GM23248 (cell line): ENCODE results near the gene CARD14. TPM values are rescaled to one million over a fixed set of nuclear protein-coding genes. Genes with fewer than 3 reads are reported as not detected.

Experiments
- DNase-seq: peaks from one replicate; pipeline ENCODE4 v3.0.0-alpha.2; 2015
- H2AFZ ChIP-seq: fragments of 200-600 bp; sonication (generic); 2 replicates; pipeline ENCODE4 v1.6.1; 2016; ENCODE audit warnings: antibody characterized with exemption
- H3F3A ChIP-seq: fragments of 200-600 bp; sonication (generic); 2 replicates; pipeline ENCODE4 v1.6.1; 2016; ENCODE audit warnings: mild to moderate bottlenecking, antibody characterized with exemption, mixed run types; ENCODE audit not compliant: insufficient read depth
- H3K27ac ChIP-seq: fragments of 200-600 bp; sonication (generic); 2 replicates; pipeline ENCODE4 v1.5.1; 2016; ENCODE audit warnings: mild to moderate bottlenecking
- H3K27me3 ChIP-seq: fragments of 200-600 bp; sonication (generic); replicated peaks from 2 replicates; pipeline ENCODE4 v1.6.1; 2016; ENCODE audit warnings: mild to moderate bottlenecking; ENCODE audit not compliant: insufficient read depth
- H3K36me3 ChIP-seq: fragments of 200-600 bp; sonication (generic); 2 replicates; pipeline ENCODE4 v1.6.1; 2016; ENCODE audit warnings: low read depth, mild to moderate bottlenecking
- H3K4me1 ChIP-seq: fragments of 200-600 bp; sonication (generic); 2 replicates; pipeline ENCODE4 v1.6.1; 2016; ENCODE audit warnings: mild to moderate bottlenecking; ENCODE audit not compliant: insufficient read depth
- H3K4me2 ChIP-seq: fragments of 200-600 bp; sonication (generic); one replicate; pipeline ENCODE4 v1.6.1; 2016; ENCODE audit warnings: mild to moderate bottlenecking; ENCODE audit not compliant: unreplicated experiment
- H3K4me3 ChIP-seq: fragments of 200-600 bp; sonication (generic); 2 replicates; pipeline ENCODE4 v1.5.1; 2016; ENCODE audit warnings: mild to moderate bottlenecking
- H3K79me2 ChIP-seq: fragments of 200-600 bp; sonication (generic); 2 replicates; pipeline ENCODE4 v1.6.1; 2016; ENCODE audit warnings: mild to moderate bottlenecking; ENCODE audit not compliant: insufficient read depth
- H3K9ac ChIP-seq: fragments of 200-600 bp; sonication (generic); 2 replicates; pipeline ENCODE4 v1.6.1; 2016; ENCODE audit warnings: mild to moderate bottlenecking
- H3K9me2 ChIP-seq: fragments of 200-600 bp; sonication (generic); 2 replicates; pipeline ENCODE4 v1.6.1; 2016; ENCODE audit warnings: mixed run types, mild to moderate bottlenecking, moderate library complexity; ENCODE audit not compliant: insufficient read depth
- H3K9me3 ChIP-seq: fragments of 200-600 bp; sonication (generic); one replicate; pipeline ENCODE4 v1.6.1; 2017; ENCODE audit warnings: low read depth
- H4K20me1 ChIP-seq: fragments of 200-600 bp; sonication (generic); 2 replicates; pipeline ENCODE4 v1.6.0; 2016; ENCODE audit not compliant: insufficient read depth
- EZH2 ChIP-seq: fragments of 200-600 bp; sonication (generic); IDR thresholded peaks from 2 replicates; pipeline ENCODE4 v1.6.1; 2018; ENCODE audit warnings: antibody characterized with exemption, mild to moderate bottlenecking; ENCODE audit not compliant: insufficient read depth, poor library complexity, severe bottlenecking
- EZH2phosphoT487 ChIP-seq: fragments of 200-600 bp; sonication (generic); IDR thresholded peaks from 2 replicates; pipeline ENCODE4 v1.6.1; 2018; ENCODE audit warnings: antibody characterized with exemption, moderate library complexity, mild to moderate bottlenecking, low read depth; ENCODE audit not compliant: insufficient read depth
- WGBS, 2 experiments: methylation state at CpG; one replicate each; pipeline ENCODE4 v1.1.6; 2015 to 2017; ENCODE audit warnings: low lambda C conversion rate in 2 of 2, low coverage in 1 of 2; ENCODE audit errors: missing lambda C conversion rate in 2 of 2; 5-methylcytosine and 5-hydroxymethylcytosine counted together
- in situ Hi-C: fragments of 300-500 bp; cut with MboI; formaldehyde crosslinking; loops from 2 replicates; pipeline ENCODE4 v1.15.0; 2020
- polyA plus RNA-seq: library from polyadenylated mRNA; unstranded; fragments of >200 nt; fragmentation: Nextera tagmentation; extraction: Ambion mirVana; gene quantifications from 2 replicates; pipeline ENCODE4 v1.2.1, GENCODE V29; 2016
- total RNA-seq: library from RNA; depleted of rRNA; stranded (reverse); fragments of >200 nt; shearing (Covaris generic); gene quantifications from 2 replicates; pipeline ENCODE4 v1.2.3, GENCODE V29; 2014

CARD14 gene
- total and polyA plus RNA-seq, 2 experiments from 2014 or later = 0.06 TPM; not detected in 1

DNA sequence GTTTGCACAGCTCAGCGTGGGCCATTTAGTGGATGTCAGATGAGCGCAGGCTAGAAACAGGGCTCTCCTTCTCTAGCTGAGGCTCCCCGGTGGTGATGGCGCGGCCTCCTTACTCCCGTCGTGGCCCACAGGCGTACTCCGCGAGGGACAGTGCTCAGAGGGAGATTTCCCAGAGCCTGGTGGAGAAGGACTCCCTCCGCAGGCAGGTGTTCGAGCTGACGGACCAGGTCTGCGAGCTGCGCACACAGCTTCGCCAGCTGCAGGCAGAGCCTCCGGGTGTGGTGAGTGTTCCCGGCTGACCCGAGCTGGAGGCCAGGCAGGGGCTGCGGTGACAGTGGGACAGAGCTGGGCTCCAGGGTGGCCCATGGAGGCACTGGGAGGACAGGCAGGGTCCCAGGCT is 21.4 kb downstream of the CARD14 start:
- Histone ChIP-seq H3K27ac (no peak overlapping the region), H3K27me3 (no peaks in the 10 kb centered on the region; the same call in 1 of the 2 replicates), H3K9ac (no peak overlapping the region), H3F3A (peaks cover 3% of the 10 kb centered on the region; the same call in 1 of the 2 replicates), H3K4me1 (peaks cover 13% of the 10 kb centered on the region), H3K9me3 (no peaks in the 10 kb centered on the region), H3K9me2 (no peaks in the 10 kb centered on the region), H3K79me2 (no peaks in the 10 kb centered on the region), H3K4me3 (no peak overlapping the region), H3K4me2 (no peak overlapping the region), H3K36me3 (no peaks in the 10 kb centered on the region), H4K20me1 (no peaks in the 10 kb centered on the region), H2AFZ (no peak overlapping the region)
- in situ Hi-C loops = no loop called here
- no peak for DNase-seq
- TF ChIP-seq EZH2 (no peak), EZH2phosphoT487 (no peak)
- WGBS, 2 experiments = 87 to 90% methylated on average over 19 to 20 of the region's 20 CpGs

DNA sequence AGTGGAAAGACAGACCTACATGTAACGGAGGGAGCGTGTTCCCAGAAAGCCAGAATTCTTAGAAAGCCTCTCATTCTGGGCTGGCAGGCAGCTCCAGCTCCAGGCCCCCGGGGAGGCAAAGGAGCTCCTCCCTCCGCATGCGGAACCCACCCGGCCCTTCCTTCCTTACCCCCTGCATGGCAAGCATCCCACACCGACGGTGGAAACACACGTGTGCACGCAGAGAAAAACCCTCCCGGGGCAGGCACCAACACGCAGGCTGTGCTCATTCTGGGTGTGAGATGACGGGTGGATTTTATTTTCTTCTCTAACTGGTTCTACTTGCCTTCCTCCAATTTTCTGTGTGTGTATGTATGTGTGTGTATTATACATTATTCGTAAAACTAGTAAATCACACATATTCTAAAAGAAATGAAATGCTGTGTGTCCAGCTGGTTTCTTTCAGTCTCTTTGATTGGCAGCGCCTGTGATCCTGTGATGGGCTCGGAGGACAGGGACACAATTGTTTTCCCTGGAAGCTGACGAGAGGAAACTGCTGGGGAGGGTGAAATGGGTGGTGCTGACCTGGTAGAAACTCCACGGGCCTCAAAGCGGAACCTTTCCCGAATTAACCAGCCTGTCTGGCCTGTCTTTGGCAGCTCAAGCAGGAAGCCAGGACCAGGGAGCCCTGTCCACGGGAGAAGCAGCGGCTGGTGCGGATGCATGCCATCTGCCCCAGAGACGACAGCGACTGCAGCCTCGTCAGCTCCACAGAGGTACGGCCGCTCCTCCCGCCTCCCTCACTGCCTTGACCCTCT is 22.2 kb downstream of the CARD14 start:
- Histone ChIP-seq H3K9ac (no peak overlapping the region), H3K9me3 (no peaks in the 10 kb centered on the region), H2AFZ (no peak overlapping the region), H3K27me3 (no peaks in the 10 kb centered on the region; the same call in 1 of the 2 replicates), H3K9me2 (no peaks in the 10 kb centered on the region), H3K4me1 (peaks cover 10% of the 10 kb centered on the region), H3K27ac (no peak overlapping the region), H3K4me3 (no peak overlapping the region), H3K79me2 (no peaks in the 10 kb centered on the region), H4K20me1 (no peaks in the 10 kb centered on the region), H3K36me3 (no peaks in the 10 kb centered on the region), H3F3A (peaks cover 3% of the 10 kb centered on the region; the same call in 1 of the 2 replicates), H3K4me2 (no peak overlapping the region)
- 53 to 56% methylated on average over 28 of the region's 29 CpGs for WGBS, 2 experiments
- no peak for DNase-seq
- in situ Hi-C loops = no loop called here
- TF ChIP-seq EZH2phosphoT487 (no peak), EZH2 (no peak)

DNA sequence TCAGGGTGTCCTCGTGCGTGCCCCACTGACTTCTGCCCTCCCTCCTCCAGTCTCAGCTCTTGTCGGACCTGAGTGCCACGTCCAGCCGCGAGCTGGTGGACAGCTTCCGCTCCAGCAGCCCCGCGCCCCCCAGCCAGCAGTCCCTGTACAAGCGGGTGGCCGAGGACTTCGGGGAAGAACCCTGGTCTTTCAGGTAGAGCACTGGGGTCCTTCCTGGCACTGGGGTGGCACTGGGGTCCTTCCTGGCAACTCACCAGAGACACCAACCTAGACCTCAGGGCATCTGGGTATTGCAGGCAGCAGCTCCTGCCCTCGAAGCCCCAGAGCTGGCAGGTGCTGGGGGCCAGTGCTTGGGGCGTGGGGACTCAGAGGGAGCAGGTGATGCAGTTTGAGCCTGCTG is 25.3 kb downstream of the CARD14 start:
- no peaks in the 10 kb centered on the region for H4K20me1 ChIP-seq
- no peak overlapping the region for H3K4me2 ChIP-seq
- no peak overlapping the region for H2AFZ ChIP-seq
- no peaks in the 10 kb centered on the region for H3K79me2 ChIP-seq
- H3K27me3 ChIP-seq = no peaks in the 10 kb centered on the region; the same call in 1 of the 2 replicates
- TF ChIP-seq EZH2phosphoT487 (no peak), EZH2 (no peak)
- DNase-seq = no peak
- no peaks in the 10 kb centered on the region for H3F3A ChIP-seq
- no peaks in the 10 kb centered on the region for H3K4me1 ChIP-seq
- no peaks in the 10 kb centered on the region for H3K36me3 ChIP-seq
- in situ Hi-C loops = no loop called here
- no peak overlapping the region for H3K4me3 ChIP-seq
- WGBS, 2 experiments = 73 to 83% methylated on average over 14 of the region's 14 CpGs
- H3K9me3 ChIP-seq = no peaks in the 10 kb centered on the region
- no peaks in the 10 kb centered on the region for H3K9me2 ChIP-seq
- H3K9ac ChIP-seq = no peak overlapping the region
- no peak overlapping the region for H3K27ac ChIP-seq

DNA sequence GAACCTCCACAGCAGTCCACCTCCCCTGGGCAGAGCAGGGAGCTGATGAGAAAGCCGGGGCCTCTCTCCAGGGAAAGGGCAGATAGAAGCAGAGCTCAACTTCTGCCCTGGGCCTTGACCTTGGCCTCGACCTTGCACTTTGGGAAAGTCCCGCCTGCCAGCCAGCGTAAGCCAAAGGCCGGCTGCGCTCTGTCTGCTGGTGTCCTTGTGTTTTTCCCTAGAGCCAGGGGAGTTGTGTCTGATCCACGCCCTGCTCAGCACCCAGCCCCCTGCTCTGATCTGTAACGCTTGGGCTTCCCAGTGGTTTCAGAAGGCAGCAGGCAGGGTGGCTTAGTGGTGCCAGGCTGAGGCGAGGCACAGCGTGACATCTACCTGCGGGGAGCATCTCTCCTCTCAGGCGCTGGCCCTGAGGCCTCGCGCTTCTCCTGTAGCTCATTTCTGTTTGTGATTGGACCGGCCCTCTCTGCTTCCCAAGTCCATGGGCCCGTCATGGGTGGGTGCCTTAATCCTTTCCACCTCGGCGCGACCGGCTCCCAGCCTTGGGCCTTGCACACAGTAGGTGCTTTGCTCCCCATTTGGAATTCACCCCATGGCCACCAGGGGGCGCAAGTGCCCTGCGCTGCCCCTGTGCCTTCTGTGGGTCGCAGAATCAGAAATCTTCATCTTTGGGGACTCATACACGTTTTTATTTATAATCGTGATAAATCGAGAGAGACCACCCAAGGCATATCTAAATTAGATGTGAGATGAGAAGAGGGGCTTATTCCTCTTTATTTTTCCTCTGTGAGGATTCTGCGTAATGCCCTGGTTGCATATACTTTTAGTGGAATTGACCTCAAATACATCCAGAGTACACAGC is 26.1 kb downstream of the CARD14 start:
- no peak overlapping the region for H3K4me2 ChIP-seq
- DNase-seq = peak; percentile 36
- H3K79me2 ChIP-seq = no peaks in the 10 kb centered on the region
- no peaks in the 10 kb centered on the region for H3K9me2 ChIP-seq
- 59 to 61% methylated on average over 26 to 27 of the region's 27 CpGs for WGBS, 2 experiments
- H3K36me3 ChIP-seq = no peaks in the 10 kb centered on the region
- TF ChIP-seq EZH2phosphoT487 = no peak
- no peak for TF ChIP-seq EZH2
- H3K4me1 ChIP-seq = no peaks in the 10 kb centered on the region
- no peak overlapping the region for H3K4me3 ChIP-seq
- no peak overlapping the region for H3K27ac ChIP-seq
- in situ Hi-C loops = no loop called here
- H4K20me1 ChIP-seq = no peaks in the 10 kb centered on the region
- no peak overlapping the region for H3K9ac ChIP-seq
- H3K27me3 ChIP-seq = no peaks in the 10 kb centered on the region; the same call in 1 of the 2 replicates
- no peaks in the 10 kb centered on the region for H3F3A ChIP-seq
- H2AFZ ChIP-seq = no peak overlapping the region
- no peaks in the 10 kb centered on the region for H3K9me3 ChIP-seq
